Measurements from ENCODE around the gene TH. TPM values are rescaled to one million over a fixed set of nuclear protein-coding genes. Genes with fewer than 3 reads are reported as not detected.

Gene TH
- total RNA-seq, 3 donors from 2014 or later, result not detected

GRCh38 chr11:2122222-2122906 lies 49.3 kb downstream of the TH start:
- H3K27ac ChIP-seq, result no peak overlapping the region
- peaks cover 3 to 26% of the 10 kb centered on the region in 2 donors for H3K27me3 ChIP-seq
- H3K4me3 ChIP-seq, result no peak overlapping the region
- no peak for DNase-seq (ENCODE audit: low spot score in 2 of 2)
- no peaks in the 10 kb centered on the region for H3K36me3 ChIP-seq
- H3K4me1 ChIP-seq, result no peaks in the 10 kb centered on the region
- intact Hi-C loops (cut with DNase I; ENCODE audit: low total_unique reads), result no loop called here
- peaks cover 0 to 8% of the 10 kb centered on the region in 2 donors for H3K9me3 ChIP-seq
- TF ChIP-seq POLR2A (IDR thresholded peaks at IDR 0.05), result no peak
- TF ChIP-seq, protein P1, sequence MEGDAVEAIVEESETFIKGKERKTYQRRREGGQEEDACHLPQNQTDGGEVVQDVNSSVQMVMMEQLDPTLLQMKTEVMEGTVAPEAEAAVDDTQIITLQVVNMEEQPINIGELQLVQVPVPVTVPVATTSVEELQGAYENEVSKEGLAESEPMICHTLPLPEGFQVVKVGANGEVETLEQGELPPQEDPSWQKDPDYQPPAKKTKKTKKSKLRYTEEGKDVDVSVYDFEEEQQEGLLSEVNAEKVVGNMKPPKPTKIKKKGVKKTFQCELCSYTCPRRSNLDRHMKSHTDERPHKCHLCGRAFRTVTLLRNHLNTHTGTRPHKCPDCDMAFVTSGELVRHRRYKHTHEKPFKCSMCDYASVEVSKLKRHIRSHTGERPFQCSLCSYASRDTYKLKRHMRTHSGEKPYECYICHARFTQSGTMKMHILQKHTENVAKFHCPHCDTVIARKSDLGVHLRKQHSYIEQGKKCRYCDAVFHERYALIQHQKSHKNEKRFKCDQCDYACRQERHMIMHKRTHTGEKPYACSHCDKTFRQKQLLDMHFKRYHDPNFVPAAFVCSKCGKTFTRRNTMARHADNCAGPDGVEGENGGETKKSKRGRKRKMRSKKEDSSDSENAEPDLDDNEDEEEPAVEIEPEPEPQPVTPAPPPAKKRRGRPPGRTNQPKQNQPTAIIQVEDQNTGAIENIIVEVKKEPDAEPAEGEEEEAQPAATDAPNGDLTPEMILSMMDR (IDR thresholded peaks at IDR 0.05), result no peak
- no peak for TF ChIP-seq POLR2AphosphoS5 (IDR thresholded peaks at IDR 0.05)

- no peaks in the 10 kb centered on the region for H3K4me1 ChIP-seq
- no peak overlapping the region for H3K27ac ChIP-seq
- no peak overlapping the region for H3K4me3 ChIP-seq
- TF ChIP-seq POLR2A (IDR thresholded peaks at IDR 0.05) (no peak), POLR2AphosphoS5 (IDR thresholded peaks at IDR 0.05) (no peak)
- TF ChIP-seq, protein P1 (IDR thresholded peaks at IDR 0.05), result no peak
- H3K36me3 ChIP-seq, result no peaks in the 10 kb centered on the region
- H3K9me3 ChIP-seq, result peaks cover 3 to 17% of the 10 kb centered on the region in 2 donors
- intact Hi-C loops (cut with DNase I; ENCODE audit: low total_unique reads), result no loop called here
- DNase-seq (ENCODE audit: low spot score in 2 of 2), result no peak
- H3K27me3 ChIP-seq, result peaks cover 3 to 26% of the 10 kb centered on the region in 2 donors
These were observed 50.1 kb downstream of the TH start for GRCh38 chr11:2121227-2122130.

DNA sequence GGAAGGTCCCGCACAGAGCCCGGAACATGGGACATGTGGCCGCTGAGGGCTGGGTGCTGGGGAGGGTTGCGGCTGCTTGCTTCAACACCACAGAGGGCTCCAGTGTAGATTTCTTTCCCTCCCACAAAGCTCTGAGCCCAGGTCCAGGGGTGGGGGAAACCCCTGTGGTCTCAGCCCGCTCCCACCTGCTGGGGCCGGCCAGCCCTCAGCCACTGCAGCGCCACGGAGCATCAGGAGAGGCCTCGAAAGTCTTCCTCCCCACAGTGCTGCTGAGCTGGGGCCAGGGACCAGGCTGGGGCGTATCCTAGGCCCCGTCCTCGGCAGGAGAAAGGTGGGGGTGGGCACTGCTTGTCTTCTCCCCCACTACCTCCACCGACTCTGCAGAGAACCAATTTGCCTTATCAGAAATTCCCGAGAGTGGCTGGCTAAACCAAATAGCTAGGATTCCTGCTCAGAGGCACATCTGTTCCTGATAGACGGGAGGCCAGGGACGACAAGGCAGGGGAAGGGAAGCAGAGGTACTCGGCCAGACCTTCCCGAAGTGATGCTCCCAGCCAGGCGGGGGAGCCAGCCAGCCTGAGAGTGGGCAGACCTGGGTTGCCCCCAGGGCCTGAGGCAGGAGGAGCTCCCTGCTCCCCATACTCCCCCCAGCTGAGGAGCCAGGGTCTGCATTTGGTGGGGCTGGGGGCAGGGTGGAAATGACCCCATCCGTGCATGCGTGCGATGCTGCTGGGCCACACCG lies 51.1 kb downstream of the TH start:
- no peaks in the 10 kb centered on the region for H3K4me1 ChIP-seq
- intact Hi-C loops (cut with DNase I; ENCODE audit: low total_unique reads), result no loop called here
- H3K27me3 ChIP-seq, result peaks cover 3 to 26% of the 10 kb centered on the region in 2 donors
- no peak for DNase-seq (ENCODE audit: low spot score in 2 of 2)
- TF ChIP-seq POLR2A (IDR thresholded peaks at IDR 0.05) (no peak), POLR2AphosphoS5 (IDR thresholded peaks at IDR 0.05) (no peak)
- no peak overlapping the region for H3K27ac ChIP-seq
- no peak overlapping the region for H3K4me3 ChIP-seq
- no peaks in the 10 kb centered on the region for H3K36me3 ChIP-seq
- H3K9me3 ChIP-seq, result peaks cover 10 to 26% of the 10 kb centered on the region in 2 donors

DNA sequence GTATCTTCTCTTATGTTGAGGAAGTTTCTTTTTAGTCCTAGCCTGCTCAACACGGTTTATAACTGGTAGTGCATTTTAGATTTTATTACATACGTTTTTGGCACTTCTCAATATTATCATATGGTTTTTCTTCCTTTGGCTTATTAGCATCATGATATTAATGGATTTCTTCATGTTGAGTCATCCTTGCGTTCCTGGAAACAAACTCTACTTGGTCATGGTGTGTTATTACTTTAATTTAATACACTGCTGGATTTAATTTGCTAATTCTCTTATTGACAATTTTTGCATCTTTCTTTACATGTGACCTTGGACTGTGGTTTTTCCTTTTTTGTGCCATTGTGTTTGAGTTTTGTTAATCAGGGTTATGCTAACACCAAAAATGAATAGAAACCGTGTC lies 52.9 kb downstream of the TH start:
- TF ChIP-seq POLR2A (IDR thresholded peaks at IDR 0.05) (no peak), POLR2AphosphoS5 (IDR thresholded peaks at IDR 0.05) (no peak)
- TF ChIP-seq, protein P1 (IDR thresholded peaks at IDR 0.05), result no peak
- Histone ChIP-seq H3K27ac (no peak overlapping the region), H3K27me3 (peaks cover 3 to 20% of the 10 kb centered on the region in 2 donors), H3K36me3 (no peaks in the 10 kb centered on the region), H3K4me3 (no peak overlapping the region), H3K4me1 (no peaks in the 10 kb centered on the region), H3K9me3 (peaks cover 10 to 30% of the 10 kb centered on the region in 2 donors)
- intact Hi-C loops (cut with DNase I; ENCODE audit: low total_unique reads), result no loop called here
- no peak for DNase-seq (ENCODE audit: low spot score in 2 of 2)

DNA sequence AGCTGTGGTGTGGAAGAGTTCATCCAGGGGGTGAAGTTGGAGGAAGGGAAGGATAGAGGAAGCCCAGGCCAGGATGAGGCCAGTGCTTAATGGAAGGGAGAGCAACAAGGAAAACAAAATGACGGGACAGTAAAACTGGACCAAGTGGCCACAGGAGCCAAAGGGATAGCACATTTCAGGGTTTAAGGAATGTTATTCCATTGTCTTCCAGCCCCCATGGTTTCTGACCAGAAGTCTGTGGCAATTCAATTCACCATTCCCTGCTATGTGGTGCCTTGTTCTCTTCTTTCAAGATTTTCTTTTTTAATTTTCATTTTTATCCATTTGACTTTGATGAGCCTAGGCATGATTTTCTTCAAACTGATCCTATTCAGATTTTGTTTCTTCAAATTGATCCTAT lies 54.9 kb downstream of the TH start:
- Histone ChIP-seq H3K27me3 (peaks cover 0 to 14% of the 10 kb centered on the region in 2 donors), H3K4me3 (no peak overlapping the region), H3K9me3 (peaks cover 10 to 30% of the 10 kb centered on the region in 2 donors), H3K27ac (no peak overlapping the region), H3K4me1 (no peaks in the 10 kb centered on the region), H3K36me3 (no peaks in the 10 kb centered on the region)
- no peak for DNase-seq (ENCODE audit: low spot score in 2 of 2)
- TF ChIP-seq POLR2AphosphoS5 (IDR thresholded peaks at IDR 0.05), result no peak
- TF ChIP-seq, protein P1 (IDR thresholded peaks at IDR 0.05), result no peak
- TF ChIP-seq POLR2A (IDR thresholded peaks at IDR 0.05), result no peak
- intact Hi-C loops (cut with DNase I; ENCODE audit: low total_unique reads), result no loop called here

All from breast epithelium (tissue), 4 donors.